Vagina (tissue), 2 donors: ENCODE data around the gene HS3ST3B1.

ENCODE experiments used
- POLR2A ChIP-seq, 2 donors: fragments of 450-650 bp; IDR thresholded peaks; one replicate each; pipeline ENCODE4 v1.6.1; 2017; ENCODE audit warnings: antibody characterized with exemption in 2 of 2, mild to moderate bottlenecking in 2 of 2, moderate library complexity in 2 of 2
- POLR2AphosphoS5 ChIP-seq, 2 donors: sonication (generic); formaldehyde crosslinking; IDR thresholded peaks; one replicate each; pipeline ENCODE4 v1.9.0; 2017; ENCODE audit warnings: antibody characterized with exemption in 2 of 2, mild to moderate bottlenecking in 2 of 2, low read depth in 1 of 2; ENCODE audit not compliant: insufficient read depth in 1 of 2
- TF ChIP-seq, protein P1 (sequence below), 3 experiments: fragments of 450-650 bp in 2 of 3; fragments of 200-600 bp in 1 of 3; sonication (generic) in 1 of 3; IDR thresholded peaks; one replicate each; pipeline ENCODE4 v1.5.1; 2017 to 2019; ENCODE audit warnings: antibody characterized with exemption in 3 of 3, mild to moderate bottlenecking in 2 of 3, moderate library complexity in 2 of 3

DNA sequence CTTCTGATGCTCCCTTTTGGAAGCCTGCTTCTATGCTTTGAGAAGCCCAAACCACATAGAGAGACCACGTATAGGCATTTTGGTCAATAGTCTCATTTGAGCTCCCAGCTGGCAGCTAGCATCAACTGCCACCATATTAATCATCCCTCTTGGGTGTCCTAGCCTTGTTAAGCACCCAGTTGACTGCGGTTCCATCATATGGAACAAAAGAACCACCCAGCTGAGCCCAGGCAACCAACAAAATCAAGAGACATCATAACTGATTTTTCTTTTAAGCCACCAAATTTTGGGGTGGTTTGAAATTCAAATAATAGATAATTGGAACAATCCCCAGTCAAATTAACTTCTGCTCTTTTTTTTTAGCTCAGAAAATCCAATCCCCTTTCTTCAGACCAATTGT, 53.9 kb downstream of the HS3ST3B1 start:
- TF ChIP-seq POLR2A (IDR thresholded peaks at IDR 0.05) (no peak), POLR2AphosphoS5 (IDR thresholded peaks at IDR 0.05; ENCODE audit: insufficient read depth in 1 of 2, low read depth in 1 of 2) (no peak)
- TF ChIP-seq, protein P1, sequence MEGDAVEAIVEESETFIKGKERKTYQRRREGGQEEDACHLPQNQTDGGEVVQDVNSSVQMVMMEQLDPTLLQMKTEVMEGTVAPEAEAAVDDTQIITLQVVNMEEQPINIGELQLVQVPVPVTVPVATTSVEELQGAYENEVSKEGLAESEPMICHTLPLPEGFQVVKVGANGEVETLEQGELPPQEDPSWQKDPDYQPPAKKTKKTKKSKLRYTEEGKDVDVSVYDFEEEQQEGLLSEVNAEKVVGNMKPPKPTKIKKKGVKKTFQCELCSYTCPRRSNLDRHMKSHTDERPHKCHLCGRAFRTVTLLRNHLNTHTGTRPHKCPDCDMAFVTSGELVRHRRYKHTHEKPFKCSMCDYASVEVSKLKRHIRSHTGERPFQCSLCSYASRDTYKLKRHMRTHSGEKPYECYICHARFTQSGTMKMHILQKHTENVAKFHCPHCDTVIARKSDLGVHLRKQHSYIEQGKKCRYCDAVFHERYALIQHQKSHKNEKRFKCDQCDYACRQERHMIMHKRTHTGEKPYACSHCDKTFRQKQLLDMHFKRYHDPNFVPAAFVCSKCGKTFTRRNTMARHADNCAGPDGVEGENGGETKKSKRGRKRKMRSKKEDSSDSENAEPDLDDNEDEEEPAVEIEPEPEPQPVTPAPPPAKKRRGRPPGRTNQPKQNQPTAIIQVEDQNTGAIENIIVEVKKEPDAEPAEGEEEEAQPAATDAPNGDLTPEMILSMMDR (IDR thresholded peaks at IDR 0.05), result no peak
